CD4-positive, alpha-beta T cell treated with Interleukin-4 for 1 hour (primary cell): ENCODE results near the gene ZFYVE9.

Source experiments
- DNase-seq, 2 donors: peaks; one replicate each; pipeline ENCODE4 v3.0.0-alpha.2; 2020 to 2022

The ZFYVE9 gene

DNA sequence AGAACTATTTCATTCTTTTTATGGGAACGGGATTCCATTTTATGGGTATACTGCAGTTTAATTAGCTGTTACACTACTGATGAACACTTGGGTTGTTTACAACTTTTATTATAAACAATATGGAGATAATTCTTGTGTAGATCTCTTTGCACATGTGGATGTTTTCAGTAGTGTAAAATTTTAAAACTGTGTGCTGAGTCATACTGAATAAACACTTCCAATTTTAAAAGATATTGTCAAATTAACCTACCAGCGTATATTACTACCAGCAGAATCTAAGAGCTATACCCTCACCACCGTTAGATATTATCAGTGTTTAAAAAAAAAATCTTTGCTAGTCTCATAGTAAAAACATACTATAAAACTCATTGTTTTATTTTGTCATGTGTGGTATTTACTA lies 118.0 kb downstream of the ZFYVE9 start:
- DNase-seq = no peak

DNA sequence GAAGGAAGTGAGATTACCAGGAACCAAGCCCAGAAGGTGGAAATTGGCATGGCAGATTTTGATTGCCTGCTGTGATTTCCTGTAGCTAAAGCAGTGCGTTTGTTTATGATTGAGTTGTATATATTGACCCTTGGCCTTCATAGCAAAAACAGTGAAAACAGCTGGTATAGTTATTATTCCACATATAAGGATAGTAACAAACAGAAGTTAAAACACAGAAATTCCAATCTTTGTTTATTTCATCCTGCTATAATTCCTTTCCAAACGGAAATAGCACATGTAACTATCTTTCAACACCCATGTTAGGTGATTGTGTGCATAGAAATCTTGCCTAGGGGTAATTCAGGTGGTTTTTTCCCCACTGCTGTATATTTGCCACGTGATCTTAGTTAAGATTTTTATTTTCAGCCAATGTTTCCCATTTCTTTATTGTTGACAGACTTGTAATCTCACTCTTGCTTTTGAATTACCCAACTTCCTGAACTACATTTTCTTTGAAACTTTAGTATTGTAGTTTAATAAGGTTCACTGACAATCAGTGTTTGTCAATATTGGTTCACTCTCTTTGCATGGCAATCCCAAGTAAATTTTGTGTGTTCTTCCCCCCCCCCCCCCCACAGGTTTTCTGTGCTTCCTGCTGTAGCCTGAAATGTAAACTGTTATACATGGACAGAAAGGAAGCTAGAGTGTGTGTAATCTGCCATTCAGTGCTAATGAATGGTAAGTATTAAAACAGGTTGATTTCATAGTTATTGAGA lies 121.4 kb downstream of the ZFYVE9 start:
- no peak for DNase-seq

DNA sequence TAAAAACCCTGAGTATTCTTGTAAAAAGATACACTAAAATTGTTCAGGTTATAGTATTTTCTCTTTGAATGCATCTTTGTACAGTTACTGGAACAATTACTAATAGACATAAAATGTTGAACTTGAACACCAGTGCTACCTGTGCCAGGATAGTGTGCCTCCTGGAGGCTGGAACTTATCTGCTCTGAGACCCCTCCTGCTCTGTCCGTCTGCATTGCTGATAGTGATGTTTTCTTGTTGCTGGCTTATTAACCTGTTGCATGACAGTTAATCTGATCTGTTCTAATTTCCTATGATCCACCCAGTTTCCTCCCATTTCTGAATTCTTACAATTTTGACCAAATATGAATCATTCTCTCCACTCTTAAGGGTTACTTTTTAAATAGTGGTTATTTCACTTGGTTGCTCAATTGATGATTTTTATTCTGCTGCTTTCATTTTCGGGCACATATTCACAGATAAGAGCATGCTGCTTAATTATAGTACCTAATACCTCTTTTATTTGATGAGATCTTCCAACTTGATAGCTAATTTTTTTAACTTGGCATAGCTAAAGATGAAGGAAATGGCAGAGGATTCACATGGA lies 122.7 kb downstream of the ZFYVE9 start:
- no peak for DNase-seq

DNA sequence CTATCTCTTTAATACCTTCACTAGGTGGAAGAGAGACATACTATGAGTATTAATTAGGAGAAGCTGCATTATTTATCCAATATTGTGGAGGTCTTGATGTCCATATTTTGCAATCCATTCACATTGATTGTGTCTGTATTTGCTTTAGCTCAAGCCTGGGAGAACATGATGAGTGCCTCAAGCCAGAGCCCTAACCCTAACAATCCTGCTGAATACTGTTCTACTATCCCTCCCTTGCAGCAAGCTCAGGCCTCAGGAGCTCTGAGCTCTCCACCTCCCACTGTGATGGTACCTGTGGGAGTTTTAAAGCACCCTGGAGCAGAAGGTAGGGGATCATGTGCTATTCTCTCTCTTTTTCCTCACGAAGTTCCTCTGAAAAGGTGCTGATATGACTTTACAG lies 124.6 kb downstream of the ZFYVE9 start:
- no peak for DNase-seq

DNA sequence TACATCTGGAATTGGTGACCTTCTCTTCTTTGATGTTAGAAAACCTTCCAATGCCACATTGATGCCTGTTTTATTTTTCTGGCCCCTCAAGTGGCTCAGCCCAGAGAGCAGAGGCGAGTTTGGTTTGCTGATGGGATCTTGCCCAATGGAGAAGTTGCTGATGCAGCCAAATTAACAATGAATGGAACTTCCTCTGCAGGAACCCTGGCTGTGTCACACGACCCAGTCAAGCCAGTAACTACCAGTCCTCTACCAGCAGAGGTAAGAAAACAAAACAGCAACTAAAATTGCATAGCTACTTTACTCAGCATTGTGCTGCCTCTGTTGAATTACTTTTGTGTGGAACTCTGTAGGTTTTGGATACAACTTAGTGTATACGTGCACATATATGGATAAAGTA lies 126.5 kb downstream of the ZFYVE9 start:
- DNase-seq = no peak

DNA sequence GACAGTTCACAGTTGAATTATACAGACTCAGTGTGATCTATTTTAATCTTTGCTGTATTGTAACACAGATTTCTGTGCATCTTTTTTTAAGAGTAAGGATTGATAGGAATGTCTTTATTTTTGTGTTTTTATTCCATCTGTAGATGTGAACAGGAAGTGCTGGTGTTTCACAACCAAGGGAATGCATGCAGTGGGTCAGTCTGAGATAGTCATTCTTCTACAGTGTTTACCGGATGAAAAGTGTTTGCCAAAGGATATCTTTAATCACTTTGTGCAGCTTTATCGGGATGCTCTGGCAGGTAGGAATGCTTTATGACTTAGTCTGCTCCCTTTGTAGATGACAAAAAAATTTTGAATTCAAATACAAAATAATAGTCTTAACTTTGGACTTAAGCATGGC lies 139.6 kb downstream of the ZFYVE9 start:
- DNase-seq = no peak

DNA sequence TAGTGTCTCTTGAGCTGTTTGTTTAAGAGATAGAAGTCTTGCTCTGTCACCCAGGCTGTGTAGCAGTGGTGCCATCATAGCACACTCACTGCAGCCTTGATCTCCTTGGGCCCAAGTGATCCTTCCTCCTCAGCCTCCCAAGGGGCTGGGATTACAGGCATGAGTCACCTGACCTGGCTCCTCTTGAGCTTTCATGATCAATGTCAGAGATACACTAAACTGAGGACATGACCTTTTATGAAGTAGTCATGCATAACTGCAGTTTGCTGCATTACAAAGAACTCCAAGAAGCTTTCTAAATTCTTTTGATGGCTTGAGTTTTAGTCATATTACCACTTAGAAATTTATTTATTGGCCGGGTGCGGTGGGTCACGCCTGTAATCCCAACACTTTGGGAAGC lies 146.4 kb downstream of the ZFYVE9 start:
- no peak for DNase-seq

DNA sequence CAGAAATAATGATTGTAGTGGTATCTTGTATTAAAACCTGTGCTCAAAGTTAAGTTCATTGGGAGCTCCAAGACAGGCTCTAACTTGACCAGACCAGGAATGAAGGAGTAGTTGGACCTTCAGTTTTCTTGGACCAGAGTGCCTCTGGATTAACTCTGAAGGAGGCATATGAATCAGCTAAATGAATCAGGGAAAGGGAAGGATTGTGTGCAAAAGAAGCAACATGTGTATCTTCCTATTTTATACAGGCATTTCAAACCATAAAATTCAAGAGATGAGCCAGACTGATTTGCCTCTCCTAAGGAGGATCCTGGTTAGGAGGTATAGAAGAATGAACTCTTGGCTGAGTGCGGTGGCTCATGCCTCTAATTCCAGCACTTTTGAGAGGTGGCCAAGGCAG lies 152.7 kb downstream of the ZFYVE9 start:
- no peak for DNase-seq

DNA sequence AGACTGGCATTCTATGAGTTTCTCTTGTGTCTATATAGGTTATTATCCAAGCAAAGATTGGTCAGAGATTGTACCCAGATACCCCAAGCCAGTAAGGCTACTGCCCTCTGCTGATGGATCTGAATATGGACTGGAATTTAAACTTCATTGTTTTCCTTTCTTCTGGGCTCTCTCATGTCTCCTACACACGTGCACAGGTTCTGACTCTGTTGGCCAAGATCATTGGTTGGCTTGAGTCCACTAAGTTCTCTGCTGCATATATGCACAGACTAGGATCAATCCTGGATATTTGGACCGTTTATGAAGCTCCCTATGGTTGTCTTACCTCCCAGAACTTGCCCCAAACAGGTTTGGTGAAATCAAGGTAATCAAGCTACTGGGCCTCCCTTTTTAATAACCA lies 154.5 kb downstream of the ZFYVE9 start:
- DNase-seq = peak in 1 of 2 donors; percentile 45

DNA sequence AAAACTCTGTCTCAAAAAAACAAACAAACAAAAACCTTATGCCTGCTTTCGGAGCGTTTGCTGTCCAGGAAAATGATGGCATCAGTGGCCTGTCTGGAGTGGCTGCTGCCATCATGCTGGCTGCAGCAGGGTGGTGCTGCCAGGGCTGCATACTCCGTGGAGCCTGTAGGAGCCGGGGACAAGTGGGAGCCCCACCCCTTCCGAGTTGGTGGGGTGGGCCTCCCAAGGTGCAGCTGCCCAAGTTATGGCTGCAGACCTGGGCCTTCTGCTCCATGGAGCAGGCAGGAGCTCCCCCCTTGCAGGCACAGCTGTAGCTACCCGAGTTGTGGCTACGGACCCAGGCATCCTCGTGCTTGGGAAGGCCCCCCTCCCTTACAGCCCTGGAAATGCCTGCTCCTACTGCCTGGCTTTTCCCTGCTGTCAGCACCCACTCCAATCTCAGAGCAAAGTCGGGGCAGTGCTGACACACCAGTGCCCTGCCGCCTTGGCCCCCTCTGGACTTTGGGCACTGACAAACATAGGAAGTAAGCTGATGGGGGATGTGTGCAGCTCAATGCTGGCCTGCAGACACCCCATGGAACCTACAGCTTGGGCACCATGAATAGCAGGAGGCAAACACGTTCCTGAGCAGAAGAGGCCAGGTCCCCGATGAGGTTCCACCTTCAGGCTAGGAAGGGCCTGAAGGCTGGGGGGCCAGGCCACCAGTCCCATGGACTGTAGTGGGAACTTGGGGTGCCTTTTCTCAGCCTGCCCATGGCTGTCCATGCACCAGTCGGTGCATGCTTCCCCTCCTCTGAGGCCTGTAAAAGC lies 163.7 kb downstream of the ZFYVE9 start:
- no peak for DNase-seq

DNA sequence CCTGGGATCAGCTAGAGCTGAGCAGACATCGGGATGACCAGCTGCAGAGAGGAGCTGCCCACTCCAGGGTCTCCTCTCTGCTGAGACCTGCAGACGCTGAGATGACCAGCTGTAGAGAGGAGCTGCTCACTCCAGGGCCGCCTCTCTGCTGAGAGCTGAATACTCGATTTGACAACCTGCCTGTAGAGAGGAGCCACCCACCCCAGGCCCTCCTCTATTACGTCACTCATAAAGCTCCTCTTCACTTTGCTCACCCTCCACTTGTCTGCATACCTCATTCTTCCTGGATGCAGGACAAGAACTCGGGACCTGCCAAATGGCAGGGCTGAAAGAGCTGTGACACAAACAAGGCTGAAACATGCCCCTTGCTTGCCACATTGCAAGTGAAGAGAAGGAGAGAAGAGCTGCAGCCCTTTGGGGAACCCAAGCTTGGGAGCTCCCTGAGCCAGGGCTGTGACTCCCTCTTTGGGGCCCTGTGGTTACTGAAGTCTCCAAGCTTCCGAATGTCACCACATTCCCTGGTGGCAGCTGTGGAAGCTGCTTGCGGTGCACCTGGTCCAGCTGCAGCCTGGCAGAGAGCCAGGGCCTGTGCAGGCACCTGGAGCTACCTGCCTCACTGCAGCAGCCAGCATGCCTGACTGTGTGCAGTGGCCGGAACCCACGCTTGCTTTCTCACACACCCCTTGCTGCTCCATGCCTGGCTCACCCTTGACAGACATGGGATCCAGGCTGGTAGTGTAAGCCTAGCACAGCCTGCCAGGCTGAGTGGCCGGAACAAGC lies 164.5 kb downstream of the ZFYVE9 start:
- DNase-seq = no peak

DNA sequence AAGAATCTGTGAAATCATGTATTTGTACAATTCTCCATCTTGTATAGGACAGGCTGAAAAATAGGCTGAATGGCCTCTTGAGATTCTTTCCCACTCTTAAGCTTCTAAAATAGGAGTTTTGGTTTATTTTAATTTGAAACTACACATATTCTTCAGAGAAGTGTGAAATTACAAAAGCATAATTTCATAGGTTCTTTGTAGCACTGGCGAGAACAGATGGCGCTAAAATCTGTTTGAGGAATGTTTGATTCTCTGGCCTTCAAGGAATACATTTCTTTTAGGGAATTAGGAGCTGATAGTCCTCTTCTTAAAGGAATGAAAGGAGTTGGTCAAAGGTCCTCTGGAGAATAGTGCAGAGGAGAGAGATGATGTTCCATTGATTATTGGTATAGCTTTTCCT lies 179.2 kb downstream of the ZFYVE9 start:
- no peak for DNase-seq

DNA sequence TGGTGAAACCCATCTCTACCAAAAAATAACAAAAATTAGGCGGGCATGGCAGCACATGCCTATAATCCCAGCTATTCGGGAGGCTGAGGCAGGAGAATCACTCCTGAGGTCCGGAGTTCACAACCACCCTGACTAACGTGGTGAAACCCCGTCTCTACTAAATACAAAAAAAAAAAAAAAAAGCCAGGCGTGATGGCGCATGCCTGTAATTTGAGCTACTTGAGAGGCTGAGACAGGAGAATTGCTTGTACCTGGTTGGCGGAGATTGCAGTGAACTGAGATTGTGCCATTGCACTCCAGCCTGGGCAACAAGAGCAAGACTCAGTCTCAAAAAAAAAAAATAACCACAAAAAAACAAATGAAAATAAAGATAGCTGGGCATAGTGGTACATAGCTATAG lies 181.8 kb downstream of the ZFYVE9 start:
- no peak for DNase-seq

DNA sequence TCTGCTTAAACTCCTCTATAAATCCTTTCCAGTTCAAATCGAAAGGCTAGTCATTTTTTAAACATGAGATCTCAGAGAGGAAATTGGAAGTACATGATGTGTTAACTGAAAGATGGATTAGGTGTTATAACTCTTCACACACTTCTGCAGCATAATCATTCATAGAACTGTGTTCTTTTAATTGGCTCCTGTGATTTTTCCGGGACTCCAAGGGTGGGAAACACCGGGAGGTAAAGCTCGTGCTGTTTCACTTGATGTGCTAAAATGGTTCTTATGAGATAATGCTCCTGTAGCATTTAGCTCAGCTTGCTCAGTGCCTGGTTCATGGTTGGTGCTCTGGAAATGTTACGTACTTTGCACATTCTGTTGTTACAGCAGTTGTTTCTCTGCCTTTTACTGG lies 183.9 kb downstream of the ZFYVE9 start:
- no peak for DNase-seq

DNA sequence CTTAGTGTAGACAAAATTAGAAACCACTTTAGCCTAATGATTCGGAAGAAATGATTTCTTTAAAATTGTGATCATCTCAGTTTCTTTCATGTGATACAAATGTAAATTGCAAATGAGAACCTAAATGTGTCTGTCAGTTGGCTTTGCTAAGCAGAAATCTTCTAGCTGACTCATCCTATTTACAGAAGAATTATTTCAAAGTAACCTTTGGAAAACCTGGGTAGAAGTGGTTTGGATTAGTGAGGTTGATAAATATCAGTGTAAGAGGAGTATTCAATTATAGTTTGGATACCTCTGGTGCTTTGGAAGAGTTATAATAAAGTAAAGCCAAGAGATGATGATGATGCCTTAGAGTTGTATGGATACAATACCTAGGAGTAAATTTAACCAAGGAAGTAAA lies 186.7 kb downstream of the ZFYVE9 start:
- no peak for DNase-seq

DNA sequence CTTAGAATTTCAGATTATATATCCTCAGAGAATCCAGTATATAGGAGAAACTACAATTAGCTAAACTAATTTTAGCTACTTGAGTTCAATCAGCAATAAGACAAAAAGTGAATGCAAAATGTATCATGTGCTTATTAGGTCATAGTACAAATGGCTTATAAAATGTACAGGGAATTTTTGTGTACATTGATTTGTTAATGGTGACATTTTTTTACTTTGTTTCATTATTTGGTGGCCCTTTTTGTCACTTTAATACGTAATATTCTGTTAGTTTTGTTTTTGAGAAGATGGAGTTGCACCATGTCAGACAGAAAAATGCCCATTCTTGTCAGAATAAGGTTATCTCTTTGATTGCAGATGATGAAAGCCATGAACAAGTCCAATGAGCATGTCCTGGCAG lies 190.5 kb downstream of the ZFYVE9 start:
- DNase-seq = no peak

DNA sequence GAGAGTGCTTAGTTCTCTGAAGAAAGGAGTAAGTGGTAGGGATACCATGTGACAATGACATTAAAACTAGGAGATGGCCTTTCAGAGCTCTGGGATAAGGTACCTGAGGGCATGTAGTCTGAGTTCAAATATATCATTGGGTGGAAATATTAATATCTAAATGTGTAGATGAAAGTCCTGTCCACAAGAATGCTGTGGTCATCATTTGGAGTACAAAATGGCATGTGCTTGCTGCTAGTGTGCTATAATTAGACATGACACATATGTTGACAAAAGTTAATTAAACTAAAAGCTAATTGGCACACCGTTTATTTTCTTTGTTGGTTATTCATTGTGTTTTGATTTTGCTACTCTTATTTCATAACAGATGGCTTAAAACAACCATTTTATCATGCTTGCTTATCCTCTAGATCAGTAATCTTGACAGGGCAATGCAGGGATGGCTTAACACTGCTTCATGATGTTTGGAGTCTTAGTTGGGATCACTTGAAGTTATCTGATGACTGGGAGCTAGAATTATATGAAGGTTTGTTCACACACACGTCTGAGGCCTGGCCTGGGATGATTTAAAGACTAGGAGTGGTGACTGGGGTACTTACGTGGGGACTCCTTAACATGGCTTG lies 193.1 kb downstream of the ZFYVE9 start:
- DNase-seq = no peak

DNA sequence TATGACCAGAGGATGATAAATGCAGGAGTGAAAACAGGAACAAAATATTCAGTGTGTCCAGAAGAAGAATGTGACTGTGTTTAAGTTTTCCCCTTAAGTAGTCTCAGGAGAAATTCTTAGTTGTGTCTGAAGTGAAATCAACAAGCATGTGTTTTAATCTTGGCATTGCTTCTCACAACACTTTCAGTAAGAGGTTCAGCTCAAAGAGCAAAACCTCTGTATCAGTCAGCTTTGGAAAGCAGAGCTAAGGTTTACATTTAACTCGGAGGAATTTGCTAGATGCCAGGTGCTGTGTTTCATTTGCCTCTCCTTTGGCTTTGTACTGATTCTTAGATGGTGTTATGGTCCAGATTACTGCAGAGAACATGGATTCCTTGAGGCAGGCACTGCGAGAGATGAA lies 195.6 kb downstream of the ZFYVE9 start:
- DNase-seq = no peak

DNA sequence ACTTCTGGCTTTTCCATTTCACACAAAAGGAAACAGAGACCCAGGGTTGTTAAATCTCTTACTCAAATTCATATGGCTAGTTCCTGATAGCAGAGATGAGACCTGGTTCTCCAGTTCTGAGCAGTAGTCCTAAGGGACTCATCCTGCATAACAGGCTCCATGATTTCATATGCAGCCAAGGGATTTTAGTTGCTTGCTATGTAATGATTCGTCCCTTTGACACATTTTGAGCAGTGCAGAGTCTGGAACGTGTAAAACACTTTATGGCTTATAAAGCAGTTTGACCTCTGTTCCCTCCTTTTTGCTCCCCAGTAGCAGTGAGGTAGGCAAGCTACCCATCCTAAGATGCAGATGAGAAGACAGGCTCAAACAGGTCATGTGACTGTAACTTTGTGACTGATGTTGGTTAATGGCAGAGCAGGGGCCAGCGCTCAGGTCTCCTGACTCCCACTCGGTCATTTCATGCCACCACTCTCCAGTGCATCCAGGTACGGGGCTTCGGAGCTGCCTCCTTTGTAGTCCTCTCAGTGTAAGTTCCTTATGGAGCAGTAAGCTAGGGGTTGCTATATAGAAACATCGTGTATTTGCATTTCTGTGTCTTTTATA lies 199.9 kb downstream of the ZFYVE9 start:
- DNase-seq = no peak

DNA sequence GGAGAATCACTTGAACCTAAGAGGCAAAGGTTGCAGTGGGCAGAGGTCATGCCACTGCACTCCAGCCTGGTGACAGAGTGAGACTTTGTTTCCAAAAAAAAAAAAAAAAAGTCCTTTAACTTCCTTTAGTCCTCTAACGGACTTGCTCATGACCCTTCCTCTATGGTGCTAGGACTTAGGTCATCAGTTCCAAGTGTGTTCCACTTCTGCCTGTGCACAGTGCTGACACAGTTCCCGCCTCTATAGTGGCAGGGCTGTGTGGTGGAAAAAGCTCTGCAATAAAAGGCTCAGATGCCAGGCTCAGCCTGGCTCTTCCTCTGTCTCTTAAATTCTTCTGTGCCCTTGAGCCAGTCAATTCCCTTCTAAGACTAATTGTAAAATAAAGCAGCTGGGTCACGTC lies 202.1 kb downstream of the ZFYVE9 start:
- no peak for DNase-seq

DNA sequence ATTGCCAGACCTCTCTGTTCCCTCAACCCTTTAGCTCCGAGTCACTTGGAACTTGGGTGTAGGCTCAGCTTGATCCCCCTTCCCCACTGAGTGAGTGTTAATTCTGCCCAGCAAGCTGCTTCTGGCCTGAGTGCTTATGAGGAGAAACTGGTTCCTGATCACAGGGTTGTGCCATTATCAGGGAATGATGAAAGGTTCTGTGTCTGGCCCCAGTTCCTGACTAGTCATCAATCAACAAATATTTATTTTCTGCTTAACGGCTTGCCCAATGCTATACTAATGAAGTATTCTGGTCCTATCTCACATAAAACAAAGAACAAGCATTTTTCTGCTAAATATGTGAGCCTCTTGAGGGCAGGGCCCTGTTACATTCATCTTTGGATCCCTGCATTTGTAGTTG lies 203.4 kb downstream of the ZFYVE9 start:
- no peak for DNase-seq

DNA sequence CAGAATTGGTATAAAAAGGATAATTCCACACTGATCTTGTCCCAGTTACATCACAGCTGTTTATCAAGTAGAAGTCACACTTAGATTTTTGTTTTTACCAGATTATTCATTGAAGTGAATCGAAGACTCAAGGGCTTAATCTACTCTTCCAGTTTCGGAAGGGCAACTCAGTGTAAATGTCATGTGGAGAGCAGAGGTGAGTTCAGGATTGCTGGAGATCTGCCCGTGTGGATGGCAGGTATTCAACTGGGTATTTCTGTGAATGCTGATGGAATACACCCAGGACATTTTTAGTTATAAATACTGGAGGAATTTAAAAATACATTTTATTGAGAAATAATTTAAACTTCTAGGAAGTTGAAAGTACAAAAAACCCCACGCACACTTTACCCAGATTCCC lies 204.8 kb downstream of the ZFYVE9 start:
- no peak for DNase-seq
